Uterus (tissue), 4 donors: ENCODE data around the gene APOL4. TPM values are rescaled to one million over a fixed set of nuclear protein-coding genes. Genes with fewer than 3 reads are reported as not detected.
"Not testable (repeated sequence)": the region's sequence is repeated elsewhere in the genome, so short reads cannot be mapped to it uniquely, and the experiment has no call there.

Experiments
- DNase-seq, 2 donors: peaks; one replicate each; pipeline ENCODE4 v3.0.0-alpha.2; 2019 to 2020
- H3K27ac ChIP-seq, 2 donors: fragments of 200-600 bp; sonication (generic); 1 replicate in 1 of 2; 2 replicates in 1 of 2; pipeline ENCODE4 v1.5.1; 2016 to 2018
- H3K27me3 ChIP-seq, 2 donors: fragments of 200-600 bp; sonication (generic); one replicate each; pipeline ENCODE4 v1.5.1; 2018 to 2019; ENCODE audit warnings: control low read depth in 1 of 2
- H3K36me3 ChIP-seq, 2 donors: fragments of 200-600 bp; sonication (generic); one replicate each; pipeline ENCODE4 v1.5.1; 2019; ENCODE audit warnings: control low read depth in 1 of 2
- H3K4me1 ChIP-seq, 2 donors: fragments of 200-600 bp; sonication (generic); one replicate each; pipeline ENCODE4 v1.5.1; 2018 to 2019; ENCODE audit warnings: control low read depth in 1 of 2
- H3K4me3 ChIP-seq, 2 donors: fragments of 200-600 bp; sonication (generic); 1 replicate in 1 of 2; 2 replicates in 1 of 2; pipeline ENCODE4 v1.5.1; 2018 to 2019; ENCODE audit warnings: mild to moderate bottlenecking in 1 of 2
- H3K9me3 ChIP-seq, 2 donors: fragments of 200-600 bp; sonication (generic); one replicate each; pipeline ENCODE4 v1.5.1; 2019; ENCODE audit warnings: control low read depth in 1 of 2
- CTCF ChIP-seq, 4 experiments: fragments of 200-600 bp in 2 of 4; fragments of 450-650 bp in 2 of 4; sonication (generic) in 2 of 4; IDR thresholded peaks; one replicate each; pipeline ENCODE4 v1.5.1; 2016 to 2019; ENCODE audit warnings: antibody characterized with exemption in 4 of 4, mild to moderate bottlenecking in 2 of 4, moderate library complexity in 1 of 4
- POLR2A ChIP-seq, 2 donors: fragments of 450-650 bp; IDR thresholded peaks; one replicate each; pipeline ENCODE4 v1.6.1; 2016; ENCODE audit warnings: antibody characterized with exemption in 2 of 2, mild to moderate bottlenecking in 1 of 2, moderate library complexity in 1 of 2
- intact Hi-C: fragments of 100-400 bp; cut with DNase I; formaldehyde crosslinking; loops from one replicate; pipeline ENCODE4 v1.15.1; 2023; ENCODE audit warnings: low total_unique reads
- total RNA-seq, 4 donors: library from RNA; depleted of rRNA in 3 of 4; stranded (reverse); fragments of >200 nt in 3 of 4; gene quantifications; one replicate each; pipeline versions ENCODE4 v1.1.0 to v1.2.4, GENCODE V29; 2014 to 2023
- donor health status: DM: yes; HTN: yes; CAD: no.

Gene APOL4
- total RNA-seq, 4 donors from 2014 or later = 1.0 to 35.2 (median 16.9) TPM; not detected in 1

GRCh38 chr22:36194385-36194784 is 7.2 kb downstream of the APOL4 start:
- DNase-seq = no peak

GRCh38 chr22:36193577-36193976 is 8.0 kb downstream of the APOL4 start:
- Histone ChIP-seq H3K27me3 (no peaks in the 10 kb centered on the region), H3K36me3 (no peaks in the 10 kb centered on the region), H3K4me3 (no peak overlapping the region), H3K4me1 (peaks cover 5 to 12% of the 10 kb centered on the region in 2 donors), H3K27ac (no peak overlapping the region), H3K9me3 (no peaks in the 10 kb centered on the region)
- intact Hi-C loops = no loop called here
- DNase-seq = no peak
- TF ChIP-seq POLR2A (IDR thresholded peaks at IDR 0.05) (no peak), CTCF (IDR thresholded peaks at IDR 0.05) (no peak)

More at GRCh38 chr22:36194385-36194784, 7.2 kb downstream of the APOL4 start:
- Histone ChIP-seq H3K9me3 (no peaks in the 10 kb centered on the region), H3K36me3 (no peaks in the 10 kb centered on the region), H3K27ac (no peak overlapping the region), H3K4me1 (peaks cover 5 to 12% of the 10 kb centered on the region in 2 donors), H3K4me3 (no peak overlapping the region), H3K27me3 (no peaks in the 10 kb centered on the region)
- intact Hi-C loops = no loop called here
- no peak for TF ChIP-seq CTCF (IDR thresholded peaks at IDR 0.05)
- no peak for TF ChIP-seq POLR2A (IDR thresholded peaks at IDR 0.05)

GRCh38 chr22:36193171-36193570 is 8.4 kb downstream of the APOL4 start:
- DNase-seq = no peak
- no peaks in the 10 kb centered on the region for H3K36me3 ChIP-seq
- intact Hi-C loops = no loop called here
- H3K4me1 ChIP-seq = peaks cover 5 to 12% of the 10 kb centered on the region in 2 donors
- H3K9me3 ChIP-seq = no peaks in the 10 kb centered on the region
- H3K27ac ChIP-seq = no peak overlapping the region
- no peak overlapping the region for H3K4me3 ChIP-seq
- H3K27me3 ChIP-seq = no peaks in the 10 kb centered on the region
- no peak for TF ChIP-seq CTCF (IDR thresholded peaks at IDR 0.05)
- no peak for TF ChIP-seq POLR2A (IDR thresholded peaks at IDR 0.05)

- Histone ChIP-seq H3K27me3 (no peaks in the 10 kb centered on the region), H3K27ac (no peak overlapping the region), H3K4me3 (no peak overlapping the region), H3K36me3 (no peaks in the 10 kb centered on the region), H3K9me3 (no peaks in the 10 kb centered on the region), H3K4me1 (peaks cover 3 to 8% of the 10 kb centered on the region in 2 donors)
- TF ChIP-seq CTCF (IDR thresholded peaks at IDR 0.05) (no peak), POLR2A (IDR thresholded peaks at IDR 0.05) (no peak)
- intact Hi-C loops = no loop called here
- DNase-seq = no peak
Observed at GRCh38 chr22:36192542-36192941, 9.1 kb downstream of the APOL4 start.

GRCh38 chr22:36191106-36191836 is 10.3 kb downstream of the APOL4 start:
- TF ChIP-seq POLR2A (IDR thresholded peaks at IDR 0.05) (no peak), CTCF (IDR thresholded peaks at IDR 0.05) (no peak)
- no peak overlapping the region for H3K4me3 ChIP-seq
- H3K36me3 ChIP-seq = no peaks in the 10 kb centered on the region
- no peaks in the 10 kb centered on the region for H3K9me3 ChIP-seq
- H3K27me3 ChIP-seq = no peaks in the 10 kb centered on the region
- intact Hi-C loops = no loop called here
- DNase-seq = peak in 1 of 2 donors; percentile 57
- no peak overlapping the region for H3K27ac ChIP-seq
- no peaks in the 10 kb centered on the region for H3K4me1 ChIP-seq

GRCh38 chr22:36187862-36188261 is 13.7 kb downstream of the APOL4 start:
- H3K4me3 ChIP-seq, H3K27me3 ChIP-seq, H3K9me3 ChIP-seq, H3K36me3 ChIP-seq, intact Hi-C loops, H3K4me1 ChIP-seq, DNase-seq, H3K27ac ChIP-seq: not testable (repeated sequence)
